MCF 10A (cell line): Measurements from ENCODE around the gene AGER. TPM values are rescaled to one million over a fixed set of nuclear protein-coding genes. Genes with fewer than 3 reads are reported as not detected.

Experiments used
- Bru-seq: library from RNA; stranded (reverse); fragments of 400-500 nt; gene quantifications from one replicate; lab custom pipeline; 2021; lab: Mats Ljungman, UMichigan
- BruChase-seq, 2 experiments: library from RNA; stranded (reverse); fragments of 400-500 nt; gene quantifications; one replicate each; lab custom pipeline; 2021; lab: Mats Ljungman, UMichigan
- BruUV-seq: library from RNA; stranded (reverse); fragments of 400-500 nt; replicated peaks from 2 replicates; lab custom pipeline; 2021; lab: Mats Ljungman, UMichigan
- CTCF ChIA-PET: fragments of 300-600 bp; sonication (Branson Sonifier 250); formaldehyde crosslinking; extraction: SDS; loops from one replicate; lab custom pipeline; 2021; ENCODE audit warnings: antibody characterized with exemption, inconsistent platforms; lab: Yijun Ruan, JAX
- POLR2A ChIA-PET: fragments of 300-600, 350-650 bp; sonication (Branson Sonifier 250); formaldehyde crosslinking; extraction: SDS; loops from one replicate; lab custom pipeline; 2020; ENCODE audit warnings: antibody characterized with exemption, inconsistent platforms; lab: Yijun Ruan, JAX
- DNase-seq: peaks from one replicate; pipeline ENCODE4 v3.0.0-alpha.2; 2018; ENCODE audit not compliant: unreplicated experiment
- H3K27ac Mint-ChIP-seq: one replicate; pipeline ENCODE4 v1.8.0; 2022; ENCODE audit warnings: mild to moderate bottlenecking, low read depth, mixed read lengths; ENCODE audit not compliant: unreplicated experiment
- H3K27me3 Mint-ChIP-seq: one replicate; pipeline ENCODE4 v1.8.0; 2022; ENCODE audit warnings: mixed read lengths; ENCODE audit not compliant: insufficient read depth, unreplicated experiment
- H3K36me3 Mint-ChIP-seq: one replicate; pipeline ENCODE4 v1.8.0; 2022; ENCODE audit warnings: mild to moderate bottlenecking, moderate library complexity, mixed read lengths; ENCODE audit not compliant: insufficient read depth, unreplicated experiment
- H3K4me1 Mint-ChIP-seq: one replicate; pipeline ENCODE4 v1.8.0; 2022; ENCODE audit warnings: mixed read lengths; ENCODE audit not compliant: insufficient read depth, unreplicated experiment
- H3K4me3 Mint-ChIP-seq: one replicate; pipeline ENCODE4 v1.8.0; 2022; ENCODE audit warnings: mild to moderate bottlenecking, moderate library complexity, mixed read lengths; ENCODE audit not compliant: unreplicated experiment
- H3K9me3 Mint-ChIP-seq: one replicate; pipeline ENCODE4 v1.8.0; 2022; ENCODE audit warnings: mixed read lengths; ENCODE audit not compliant: unreplicated experiment
- intact Hi-C: fragments of 100-400 bp; cut with micrococcal nuclease; formaldehyde crosslinking; loops from 2 replicates; pipeline ENCODE4 v1.14.1; 2022
- long read RNA-seq: library from polyadenylated mRNA; stranded (forward); transcript quantifications from one replicate; pipeline ENCODE4 v2.0.0, GENCODE V29; 2022
- total RNA-seq: library from RNA; stranded (reverse); gene quantifications from 2 replicates; pipeline ENCODE4 v1.2.3, GENCODE V29; 2022
- TF ChIP-seq, protein P1 (sequence below): fragments of 200-600 bp; IDR thresholded peaks from one replicate; pipeline ENCODE4 v1.8.0; 2022; ENCODE audit warnings: antibody characterized with exemption, mild to moderate bottlenecking; ENCODE audit not compliant: unreplicated experiment

The AGER gene
- 8.0 and 8.4 TPM in 2 replicates for total RNA-seq
- percentile 52 among the genes with signal in this experiment for Bru-seq, nascent RNA
- BruChase-seq, experiment 1, labeled RNA remaining after a 6-hour chase = percentile 74 among the genes with signal in this experiment
- percentile 77 among the genes with signal in this experiment for BruChase-seq, experiment 2, labeled RNA remaining after a 2-hour chase
- long read RNA-seq, partial matches to known transcripts = 0 of 1 reads
- long read RNA-seq, other reads (novel, unspliced or antisense) = 1 of 1 reads

DNA sequence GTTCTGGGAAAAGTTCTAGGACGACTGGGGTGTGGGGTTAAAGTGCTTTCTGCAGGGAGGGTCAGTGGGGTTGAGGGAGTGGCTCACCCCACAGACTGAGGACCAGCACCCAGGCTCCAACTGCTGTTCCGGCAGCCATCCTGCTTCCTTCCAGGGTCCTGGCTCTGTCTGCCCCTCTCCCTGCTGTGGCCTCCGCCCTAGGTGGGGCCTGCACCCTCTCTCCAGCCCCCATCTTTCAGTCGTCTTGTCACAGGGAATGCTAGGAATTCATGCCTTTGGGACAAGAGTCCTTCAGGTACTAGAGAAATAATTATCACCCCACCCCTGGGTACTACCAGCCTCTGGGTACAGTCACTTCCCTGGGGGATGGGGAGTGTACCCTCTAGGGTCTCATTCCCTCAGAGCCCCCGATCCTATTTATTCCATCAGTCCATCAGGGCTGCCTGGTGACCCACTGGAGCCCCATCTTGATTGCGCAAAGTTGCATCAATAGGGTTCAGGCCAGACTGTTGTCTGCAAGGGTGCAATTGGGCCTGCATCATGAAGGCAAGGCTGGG, at the start of gene AGER:
Gene AGER (minus strand): TSS at position 170 of the 557 bp plus-strand sequence. CDS start 31 bp downstream, at position 139.
- BruUV-seq = no TSS peak
- no peak within 1 kb of the TSS for H3K4me3 Mint-ChIP-seq
- TF ChIP-seq, protein P1, sequence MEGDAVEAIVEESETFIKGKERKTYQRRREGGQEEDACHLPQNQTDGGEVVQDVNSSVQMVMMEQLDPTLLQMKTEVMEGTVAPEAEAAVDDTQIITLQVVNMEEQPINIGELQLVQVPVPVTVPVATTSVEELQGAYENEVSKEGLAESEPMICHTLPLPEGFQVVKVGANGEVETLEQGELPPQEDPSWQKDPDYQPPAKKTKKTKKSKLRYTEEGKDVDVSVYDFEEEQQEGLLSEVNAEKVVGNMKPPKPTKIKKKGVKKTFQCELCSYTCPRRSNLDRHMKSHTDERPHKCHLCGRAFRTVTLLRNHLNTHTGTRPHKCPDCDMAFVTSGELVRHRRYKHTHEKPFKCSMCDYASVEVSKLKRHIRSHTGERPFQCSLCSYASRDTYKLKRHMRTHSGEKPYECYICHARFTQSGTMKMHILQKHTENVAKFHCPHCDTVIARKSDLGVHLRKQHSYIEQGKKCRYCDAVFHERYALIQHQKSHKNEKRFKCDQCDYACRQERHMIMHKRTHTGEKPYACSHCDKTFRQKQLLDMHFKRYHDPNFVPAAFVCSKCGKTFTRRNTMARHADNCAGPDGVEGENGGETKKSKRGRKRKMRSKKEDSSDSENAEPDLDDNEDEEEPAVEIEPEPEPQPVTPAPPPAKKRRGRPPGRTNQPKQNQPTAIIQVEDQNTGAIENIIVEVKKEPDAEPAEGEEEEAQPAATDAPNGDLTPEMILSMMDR = no peak
- H3K36me3 Mint-ChIP-seq = peaks cover 70% of the 10 kb centered on the region
- CTCF ChIA-PET = no interaction called here
- no peak for DNase-seq
- intact Hi-C loops = no loop called here
- no peak within 1 kb of the TSS for H3K27ac Mint-ChIP-seq
- peaks cover 41% of the 10 kb centered on the region for H3K4me1 Mint-ChIP-seq
- no peaks in the 10 kb centered on the region for H3K27me3 Mint-ChIP-seq
- POLR2A ChIA-PET = no interaction called here
- no peaks in the 10 kb centered on the region for H3K9me3 Mint-ChIP-seq

DNA sequence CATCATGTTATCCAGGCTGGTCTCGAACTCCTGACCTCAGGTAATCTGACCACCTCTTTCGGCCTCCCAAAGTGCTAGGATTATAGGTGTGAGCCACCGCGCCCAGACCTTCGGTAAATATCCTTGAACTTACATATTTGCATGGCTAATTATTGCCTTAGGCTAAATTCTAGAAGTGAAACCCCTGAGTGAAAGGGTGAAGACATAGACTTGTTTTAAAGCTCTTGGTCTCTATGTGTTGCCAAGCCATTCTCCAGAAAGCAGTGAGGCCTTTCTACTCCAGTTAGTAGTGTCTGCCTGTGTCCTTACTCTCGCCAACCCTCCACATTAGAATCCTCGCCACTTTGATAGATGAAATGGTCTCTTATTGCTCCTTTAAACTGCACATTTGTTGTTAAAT, 42.4 kb upstream of the AGER start:
- H3K36me3 Mint-ChIP-seq = no peaks in the 10 kb centered on the region
- H3K4me1 Mint-ChIP-seq = peaks cover 5% of the 10 kb centered on the region
- peaks cover 15% of the 10 kb centered on the region for H3K27me3 Mint-ChIP-seq
- intact Hi-C loops = no loop called here
- no peak for DNase-seq
- TF ChIP-seq, protein P1 = no peak
- POLR2A ChIA-PET = no interaction called here
- no peaks in the 10 kb centered on the region for H3K9me3 Mint-ChIP-seq
- CTCF ChIA-PET = no interaction called here
- no peak overlapping the region for H3K4me3 Mint-ChIP-seq
- BruUV-seq = no TSS peak
- H3K27ac Mint-ChIP-seq = no peak overlapping the region

DNA sequence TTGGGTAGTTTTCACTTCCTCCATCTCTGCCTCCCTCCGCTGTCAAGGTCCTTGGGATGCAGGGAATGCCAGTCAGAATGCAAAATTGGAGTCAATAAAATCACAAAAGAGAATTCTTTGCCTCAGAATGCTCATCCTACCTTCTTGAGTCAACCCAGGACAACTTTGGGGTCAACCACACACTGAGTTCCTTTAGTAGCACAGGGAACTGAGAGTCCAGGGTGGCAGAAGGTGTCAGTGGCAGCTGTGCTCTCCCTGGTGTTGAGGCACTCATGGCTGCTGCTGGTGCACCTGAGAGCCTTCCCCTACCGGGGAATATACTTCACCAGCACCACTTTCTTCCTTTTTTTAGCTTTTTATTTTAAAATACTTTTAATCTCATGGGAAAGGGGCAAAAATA, 40.6 kb upstream of the AGER start:
- no peak overlapping the region for H3K27ac Mint-ChIP-seq
- H3K27me3 Mint-ChIP-seq = peaks cover 27% of the 10 kb centered on the region
- no peaks in the 10 kb centered on the region for H3K9me3 Mint-ChIP-seq
- H3K36me3 Mint-ChIP-seq = no peaks in the 10 kb centered on the region
- BruUV-seq = no TSS peak
- CTCF ChIA-PET = no interaction called here
- intact Hi-C loops = no loop called here
- H3K4me1 Mint-ChIP-seq = peaks cover 5% of the 10 kb centered on the region
- TF ChIP-seq, protein P1 = no peak
- POLR2A ChIA-PET = no interaction called here
- H3K4me3 Mint-ChIP-seq = no peak overlapping the region
- no peak for DNase-seq

DNA sequence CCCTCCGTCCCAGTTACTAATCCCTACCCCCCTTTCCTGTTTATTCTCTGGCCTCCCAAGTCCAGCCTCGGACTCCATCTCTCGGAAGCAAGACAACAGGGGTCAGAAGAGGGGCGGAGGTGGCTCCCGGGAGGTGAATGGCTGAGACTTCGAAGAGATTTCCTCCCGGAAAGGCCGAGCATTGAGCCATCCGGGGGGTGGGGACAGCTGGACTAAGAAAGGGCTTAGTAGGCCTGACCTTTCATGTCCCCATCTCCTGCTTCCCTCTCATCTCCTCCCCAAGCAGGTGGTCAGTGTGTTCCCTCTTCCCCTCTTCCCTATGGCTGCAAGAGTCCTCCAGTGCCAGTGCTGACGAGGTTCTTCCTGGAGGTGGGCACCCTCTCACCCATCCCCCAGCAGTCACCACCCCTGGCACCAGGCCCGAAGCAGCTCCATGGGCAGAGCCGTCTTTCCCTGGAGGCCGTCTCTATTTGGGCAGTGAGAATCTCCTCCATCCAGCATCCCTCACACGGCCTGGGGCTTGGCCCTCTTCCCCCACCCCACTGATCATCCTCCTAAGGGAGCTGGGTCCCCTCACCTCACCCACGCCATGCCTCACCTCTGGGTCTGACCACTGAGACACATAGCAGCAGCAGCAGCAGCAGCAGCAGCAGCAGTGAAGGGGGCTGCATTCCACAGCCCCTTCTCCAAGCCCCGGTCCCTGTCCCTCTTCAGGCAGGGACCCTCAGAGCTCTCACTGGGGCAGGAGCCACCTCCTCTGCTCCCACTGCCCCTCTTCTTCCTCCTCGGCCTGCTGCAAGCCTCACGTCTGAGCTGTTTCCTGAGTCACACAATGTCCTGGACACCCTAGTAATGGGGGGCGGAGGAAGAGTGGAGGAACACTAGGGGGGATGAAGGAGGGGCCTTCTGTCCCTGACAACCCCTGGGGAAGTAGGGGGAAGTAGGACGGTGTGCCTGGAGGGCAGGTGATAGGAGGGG, 39.5 kb upstream of the AGER start, which contains the start of gene NOTCH4:
Gene NOTCH4 (minus strand): TSS at position 810 of the 978 bp plus-strand sequence. CDS start 139 bp downstream, at position 671.
- Mint-ChIP-seq H3K4me3 (no peak within 1 kb of the TSS), H3K27ac (no peak within 1 kb of the TSS), H3K36me3 (no peaks in the 10 kb centered on the region), H3K27me3 (peaks cover 38% of the 10 kb centered on the region), H3K4me1 (peaks cover 5% of the 10 kb centered on the region), H3K9me3 (no peaks in the 10 kb centered on the region)
- ChIA-PET POLR2A (no interaction called here), CTCF (interaction anchor here (0.6 to 1.0 kb wide), 2 partner anchors 21 to 543 kb away, joined by 3 to 6 read pairs; partner anchors contain the start of gene LY6G5C)
- no peak for DNase-seq
- BruUV-seq = no TSS peak
- TF ChIP-seq, protein P1 = no peak
- intact Hi-C loops = no loop called here
